Measurements from ENCODE around the gene ADCY3. TPM values are rescaled to one million over a fixed set of nuclear protein-coding genes. Genes with fewer than 3 reads are reported as not detected.

ADCY3 gene
- polyA plus RNA-seq, 3 donors: 16.4 to 120 (median 96.4) TPM

DNA sequence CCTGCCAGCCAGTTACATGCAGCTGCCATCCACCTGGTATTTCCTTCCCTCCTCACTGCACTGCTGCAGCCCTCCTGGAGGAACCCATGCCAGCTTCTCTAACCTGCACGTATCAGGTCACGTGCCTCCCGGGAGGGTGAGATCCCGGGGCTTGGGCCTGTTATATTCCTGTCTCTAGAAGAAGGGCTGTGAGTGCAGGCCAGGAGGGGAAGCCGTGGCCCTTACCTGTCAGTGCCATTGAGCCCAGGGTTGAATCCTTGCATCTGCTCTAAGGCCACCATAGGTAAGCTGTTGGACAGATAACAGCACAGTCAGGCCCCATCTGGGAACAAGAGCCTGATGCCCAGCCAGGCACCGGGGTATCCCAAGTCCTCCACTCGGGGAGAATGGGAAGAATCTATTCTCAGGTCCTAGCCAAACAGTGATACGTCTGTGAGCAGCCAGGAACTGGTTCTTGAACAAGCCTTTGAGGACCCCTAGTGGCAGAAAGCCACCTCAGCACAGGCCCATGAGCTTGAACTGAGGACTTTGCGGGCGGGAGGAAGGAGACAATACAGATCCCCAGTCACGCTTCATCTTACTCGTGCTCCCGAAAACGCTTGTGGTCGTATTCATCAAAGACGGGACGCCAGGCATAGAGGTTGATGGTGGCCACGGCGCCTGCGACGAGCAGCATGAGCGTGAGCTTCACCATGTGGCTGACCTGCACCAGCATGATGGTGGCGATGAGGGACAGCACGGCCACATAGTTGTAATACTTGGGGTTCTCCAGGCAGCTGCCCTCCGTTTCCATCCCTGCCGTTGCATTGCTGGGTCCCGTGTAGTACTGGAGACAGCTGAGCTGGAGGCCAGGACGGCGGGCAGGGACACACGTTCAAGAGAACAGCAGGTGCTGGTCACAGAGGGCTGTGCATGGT is 92.5 kb downstream of the ADCY3 start:
- H3K27ac ChIP-seq (ENCODE audit: low read depth, low read length): no peak overlapping the region
- WGBS, 3 donors: 21 to 44% (median 33%) methylated on average over 30 of the region's 30 CpGs

- WGBS, 3 donors: 60 to 74% (median 70%) methylated on average over 5 of the region's 5 CpGs
- H3K27ac ChIP-seq (ENCODE audit: low read depth, low read length): no peak overlapping the region
These were observed 93.3 kb downstream of the ADCY3 start for GRCh38 chr2:24826773-24827145.

GRCh38 chr2:24825883-24826772 is 93.9 kb downstream of the ADCY3 start:
- WGBS, 3 donors: 87 to 91% (median 88%) methylated on average over 14 of the region's 14 CpGs
- H3K27ac ChIP-seq (ENCODE audit: low read depth, low read length): no peak overlapping the region

DNA sequence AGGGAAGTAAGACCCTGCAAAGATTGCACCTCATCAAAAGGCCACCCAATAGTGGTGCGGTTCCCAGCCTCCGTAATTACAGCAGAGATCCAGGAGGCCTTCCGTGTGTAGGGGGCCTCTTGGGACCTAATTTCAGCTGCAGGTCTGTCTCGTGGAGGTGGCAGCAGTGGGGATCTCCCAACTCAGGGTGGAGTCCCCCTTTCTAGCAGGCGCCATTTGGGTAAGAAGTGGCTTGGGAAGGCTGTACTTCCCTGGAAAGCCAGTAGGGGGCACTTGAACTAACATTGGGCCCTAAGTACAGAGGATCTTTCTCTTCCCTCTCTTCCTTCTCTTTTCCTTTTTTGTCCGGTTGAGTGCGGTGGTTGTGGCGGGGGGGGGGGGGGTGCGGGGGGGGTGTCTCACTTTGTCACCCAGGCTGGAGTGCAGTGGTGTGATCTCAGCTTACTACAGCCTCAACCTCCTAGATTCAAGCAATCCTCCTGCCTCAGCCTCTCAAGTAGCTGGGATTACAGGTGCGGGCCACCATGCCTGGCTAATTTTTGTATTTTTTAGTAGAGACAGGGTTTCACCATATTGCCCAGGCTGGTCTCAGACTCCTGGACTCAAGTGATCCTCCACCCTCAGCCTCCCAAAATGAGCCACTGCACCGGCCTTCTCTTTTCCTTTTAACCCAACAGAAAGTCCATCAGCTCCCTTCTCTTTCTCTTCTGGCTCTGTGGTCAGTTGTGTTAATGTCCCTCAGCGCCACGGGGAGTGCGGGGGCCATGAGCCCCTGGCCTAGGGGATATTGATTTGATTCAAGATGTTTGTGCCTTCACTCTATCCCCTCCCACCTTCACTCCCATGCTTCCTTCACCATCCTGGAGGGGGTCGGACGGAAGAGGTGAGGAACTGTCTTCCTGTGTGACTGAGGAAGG is 94.8 kb downstream of the ADCY3 start:
- WGBS, 3 donors: 87 to 94% (median 92%) methylated on average over 12 to 16 of the region's 16 CpGs
- no peak overlapping the region for H3K27ac ChIP-seq (ENCODE audit: low read depth, low read length)

GRCh38 chr2:24824071-24824588 is 95.9 kb downstream of the ADCY3 start:
- H3K27ac ChIP-seq (ENCODE audit: low read depth, low read length): no peak overlapping the region
- WGBS, 3 donors: 94 to 96% (median 95%) methylated on average over 14 of the region's 14 CpGs

DNA sequence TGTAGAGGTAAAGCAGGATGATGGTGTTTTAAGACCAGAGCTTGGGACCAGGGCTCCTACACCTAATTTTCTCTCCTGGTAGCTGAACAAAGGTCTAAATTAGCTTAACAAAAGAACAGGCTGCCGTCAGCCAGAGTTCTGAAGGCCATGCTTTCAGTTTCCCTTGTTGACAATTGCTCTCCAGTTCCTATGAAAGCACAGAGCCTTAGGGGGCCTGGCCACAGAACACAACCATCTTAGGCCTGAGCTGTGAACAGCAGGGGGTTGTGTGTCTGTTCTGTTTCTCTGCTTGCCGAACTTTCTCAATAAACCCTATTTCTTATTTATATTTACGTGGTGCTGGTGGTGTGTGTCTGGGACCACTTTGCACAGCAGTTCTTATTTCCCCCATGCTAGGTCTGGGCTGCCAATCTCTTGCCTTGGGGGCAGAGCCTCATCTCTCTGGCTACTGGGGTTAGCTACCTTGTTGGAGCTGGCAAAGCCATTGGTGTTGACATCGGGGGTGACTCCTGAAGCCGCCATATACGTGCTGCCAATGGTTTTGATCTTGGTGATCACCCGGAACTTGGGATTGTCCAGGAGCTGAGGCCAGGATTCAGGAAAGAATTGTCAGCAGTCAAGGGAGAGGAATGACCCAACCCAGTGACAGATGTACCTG is 97.9 kb downstream of the ADCY3 start:
- 89 to 93% (median 92%) methylated on average over 7 of the region's 7 CpGs for WGBS, 3 donors
- H3K27ac ChIP-seq (ENCODE audit: low read depth, low read length): no peak overlapping the region

- 92 to 94% (median 92%) methylated on average over 15 of the region's 15 CpGs for WGBS, 3 donors
- no peak overlapping the region for H3K27ac ChIP-seq (ENCODE audit: low read depth, low read length)
These were observed 98.6 kb downstream of the ADCY3 start for GRCh38 chr2:24821433-24821891.

GRCh38 chr2:24820598-24821432 is 99.2 kb downstream of the ADCY3 start:
- 90 to 94% (median 92%) methylated on average over 17 of the region's 17 CpGs for WGBS, 3 donors
- no peak overlapping the region for H3K27ac ChIP-seq (ENCODE audit: low read depth, low read length)

- WGBS, 3 donors: 88 to 91% (median 89%) methylated on average over 7 of the region's 7 CpGs
- H3K27ac ChIP-seq (ENCODE audit: low read depth, low read length): no peak overlapping the region
These were observed 99.9 kb downstream of the ADCY3 start for GRCh38 chr2:24820175-24820513.

GRCh38 chr2:24819442-24820174 is 100.4 kb downstream of the ADCY3 start:
- H3K27ac ChIP-seq (ENCODE audit: low read depth, low read length): no peak overlapping the region
- WGBS, 3 donors: 84 to 90% (median 88%) methylated on average over 21 of the region's 21 CpGs

GRCh38 chr2:24818721-24819167 is 101.3 kb downstream of the ADCY3 start:
- WGBS, 3 donors: 46 to 75% (median 71%) methylated on average over 9 of the region's 9 CpGs
- H3K27ac ChIP-seq (ENCODE audit: low read depth, low read length): no peak overlapping the region

DNA sequence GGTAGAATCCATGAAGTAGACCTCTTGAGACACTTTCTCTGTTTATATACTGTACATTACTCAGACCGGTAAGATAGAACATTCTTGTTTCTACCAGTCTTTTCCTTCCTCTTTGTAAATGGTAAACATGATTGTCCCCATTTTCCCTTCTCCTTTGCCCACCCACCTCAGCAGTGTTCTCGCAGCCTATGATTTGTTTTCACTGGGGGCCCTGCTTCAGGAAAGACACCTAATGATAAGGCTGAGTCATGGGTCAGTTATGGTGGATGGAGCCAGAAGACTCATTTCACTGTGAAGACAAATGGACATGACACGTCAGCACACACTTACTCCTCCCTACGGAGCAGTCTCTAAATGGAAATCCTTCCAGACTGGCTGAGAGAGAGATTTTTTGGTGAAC is 103.2 kb downstream of the ADCY3 start:
- WGBS, 3 donors: 71 to 90% (median 71%) methylated on average over 4 of the region's 4 CpGs
- no peak overlapping the region for H3K27ac ChIP-seq (ENCODE audit: low read depth, low read length)

- WGBS, 3 donors: 86 to 96% (median 91%) methylated on average over 6 of the region's 6 CpGs
- no peak overlapping the region for H3K27ac ChIP-seq (ENCODE audit: low read depth, low read length)
These were observed 103.6 kb downstream of the ADCY3 start for GRCh38 chr2:24816404-24816803.

DNA sequence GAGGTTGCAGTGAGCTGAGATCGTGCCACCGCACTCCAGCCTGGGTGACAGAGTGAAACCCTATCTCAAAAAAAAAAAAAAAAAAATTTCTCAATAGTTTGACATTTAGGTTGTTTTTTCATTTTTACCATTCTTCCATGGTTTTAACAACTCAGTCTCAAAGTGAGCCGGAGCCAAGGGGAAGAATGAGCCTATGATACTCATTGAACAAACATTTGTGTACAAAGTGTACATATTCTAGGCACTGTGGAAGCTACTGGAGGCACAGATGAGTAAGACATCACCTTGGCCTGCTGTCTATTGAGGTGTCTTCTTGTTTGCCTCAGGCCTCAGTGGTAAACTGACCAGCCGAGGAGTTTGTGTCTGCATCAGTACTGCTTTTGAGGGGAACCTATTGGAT is 104.9 kb downstream of the ADCY3 start:
- 97 to 99% (median 98%) methylated on average over 4 of the region's 4 CpGs for WGBS, 3 donors

DNA sequence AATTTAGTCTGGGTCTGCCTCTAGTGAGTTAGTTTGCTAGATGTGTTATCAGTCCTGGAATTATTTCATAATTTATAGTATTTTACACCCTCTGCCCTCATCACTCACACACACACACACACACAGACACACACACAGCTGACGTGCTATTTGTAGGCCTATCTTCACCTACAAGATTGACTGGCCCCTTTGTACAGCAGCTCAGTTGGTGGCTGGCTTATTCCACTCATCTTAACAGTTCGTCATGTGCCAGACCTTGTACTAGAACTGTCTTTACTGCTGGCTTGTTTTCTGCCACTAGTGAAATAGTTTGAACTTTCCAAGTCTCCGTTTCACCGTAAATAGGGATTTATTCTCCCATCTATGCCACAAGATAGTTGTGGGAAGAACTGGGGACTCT is 105.5 kb downstream of the ADCY3 start:
- WGBS, 3 donors: 86 to 95% (median 92%) methylated on average over 4 of the region's 4 CpGs
- no peak overlapping the region for H3K27ac ChIP-seq (ENCODE audit: low read depth, low read length)

More for the DNA sequence above, 104.9 kb downstream of the ADCY3 start:
- no peak overlapping the region for H3K27ac ChIP-seq (ENCODE audit: low read depth, low read length)

DNA sequence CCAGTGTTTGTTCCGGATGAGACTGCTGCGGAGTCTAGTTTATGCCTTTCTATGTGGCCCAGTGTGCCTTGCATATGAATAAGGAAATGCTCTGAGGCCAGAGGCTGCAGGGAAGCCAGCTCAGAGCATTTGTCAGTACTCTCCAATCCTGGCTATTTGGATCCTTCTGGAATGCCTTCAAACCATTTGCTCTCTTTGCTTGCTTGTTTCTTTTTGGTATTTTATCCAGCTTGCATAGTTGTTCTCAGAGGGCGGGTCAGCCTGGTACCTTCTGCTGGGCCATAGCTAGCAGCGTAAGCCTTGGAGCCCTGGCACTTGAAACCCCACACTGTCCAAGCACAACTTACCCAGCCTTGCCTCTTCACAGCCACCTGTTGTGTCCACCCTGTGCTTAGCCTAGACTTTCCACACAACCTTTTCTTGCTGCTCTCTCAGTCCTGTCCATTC is 106.3 kb downstream of the ADCY3 start:
- WGBS, 3 donors: 95 to 98% (median 96%) methylated on average over 4 of the region's 4 CpGs
- H3K27ac ChIP-seq (ENCODE audit: low read depth, low read length): no peak overlapping the region

Measured in adipose tissue (tissue), 3 donors.